H9 (cell line): ENCODE data around the gene AFAP1. TPM values are rescaled to one million over a fixed set of nuclear protein-coding genes. Genes with fewer than 3 reads are reported as not detected.

Experiments
- DNase-seq: peaks from one replicate; pipeline ENCODE4 v3.0.0-alpha.2; 2017
- H2AFZ ChIP-seq: one replicate; pipeline ENCODE4 v1.6.1; 2013; ENCODE audit warnings: mild to moderate bottlenecking, low read length, control low read depth, moderate library complexity
- H2AK5ac ChIP-seq: 2 replicates; pipeline ENCODE4 v1.6.1; 2013; ENCODE audit warnings: low read length, control low read depth, mixed read lengths; ENCODE audit not compliant: insufficient read length
- H2BK120ac ChIP-seq: one replicate; pipeline ENCODE4 v1.6.1; 2013; ENCODE audit warnings: low read depth, mild to moderate bottlenecking, low read length, control low read depth, inconsistent platforms; ENCODE audit not compliant: poor library complexity, severe bottlenecking
- H2BK12ac ChIP-seq: 2 replicates; pipeline ENCODE4 v1.6.1; 2013; ENCODE audit warnings: low read length, control low read depth, mixed read lengths, low read depth; ENCODE audit not compliant: insufficient read length
- H2BK15ac ChIP-seq: 2 replicates; pipeline ENCODE4 v1.6.1; 2013; ENCODE audit warnings: low read depth, low read length, control low read depth
- H2BK20ac ChIP-seq: one replicate; pipeline ENCODE4 v1.6.1; 2013; ENCODE audit warnings: low read depth, mild to moderate bottlenecking, low read length, control low read depth, inconsistent platforms; ENCODE audit not compliant: poor library complexity, severe bottlenecking
- H2BK5ac ChIP-seq: 2 replicates; pipeline ENCODE4 v1.6.1; 2013; ENCODE audit warnings: low read length, control low read depth, mixed read lengths; ENCODE audit not compliant: insufficient read length
- H3K14ac ChIP-seq: 2 replicates; pipeline ENCODE4 v1.6.1; 2013; ENCODE audit warnings: low read length, control low read depth; ENCODE audit not compliant: insufficient read depth
- H3K18ac ChIP-seq: 2 replicates; pipeline ENCODE4 v1.6.1; 2013; ENCODE audit warnings: low read depth, mild to moderate bottlenecking, mixed read lengths, low read length, control low read depth; ENCODE audit not compliant: insufficient read length
- H3K23ac ChIP-seq: 2 replicates; pipeline ENCODE4 v1.6.1; 2013; ENCODE audit warnings: low read length, control low read depth, mixed read lengths, low read depth; ENCODE audit not compliant: insufficient read length
- H3K23me2 ChIP-seq: 2 replicates; pipeline ENCODE4 v1.6.1; 2013; ENCODE audit warnings: low read depth, mild to moderate bottlenecking, mixed read lengths, low read length, control low read depth; ENCODE audit not compliant: insufficient read length, poor library complexity, severe bottlenecking
- H3K27ac ChIP-seq: 2 replicates; pipeline ENCODE4 v1.5.1; 2013; ENCODE audit warnings: low read length, control low read depth, mixed read lengths, low read depth; ENCODE audit not compliant: insufficient read length
- H3K27me3 ChIP-seq: 2 replicates; pipeline ENCODE4 v1.6.1; 2013; ENCODE audit warnings: low read length, control low read depth, inconsistent platforms; ENCODE audit not compliant: insufficient read depth
- H3K4ac ChIP-seq: 2 replicates; pipeline ENCODE4 v1.6.1; 2013; ENCODE audit warnings: low read depth, mild to moderate bottlenecking, control low read depth, inconsistent platforms, low read length, moderate library complexity
- H3K4me1 ChIP-seq: 2 replicates; pipeline ENCODE4 v1.6.1; 2013; ENCODE audit warnings: low read length, control low read depth, inconsistent platforms; ENCODE audit not compliant: insufficient read depth
- H3K4me2 ChIP-seq: 2 replicates; pipeline ENCODE4 v1.6.1; 2013; ENCODE audit warnings: low read length, control low read depth, mixed read lengths; ENCODE audit not compliant: insufficient read length, insufficient read depth
- H3K56ac ChIP-seq: 2 replicates; pipeline ENCODE4 v1.6.1; 2013; ENCODE audit warnings: low read depth, mild to moderate bottlenecking, mixed read lengths, low read length, control low read depth; ENCODE audit not compliant: insufficient read length
- H3K79me1 ChIP-seq: 2 replicates; pipeline ENCODE4 v1.6.1; 2013; ENCODE audit warnings: low read depth, mild to moderate bottlenecking, moderate library complexity, low read length, control low read depth, inconsistent platforms; ENCODE audit not compliant: insufficient read depth, poor library complexity, severe bottlenecking
- H3K79me2 ChIP-seq: 2 replicates; pipeline ENCODE4 v1.6.1; 2013; ENCODE audit warnings: low read length, control low read depth, inconsistent platforms; ENCODE audit not compliant: insufficient read depth
- H3K9ac ChIP-seq: 2 replicates; pipeline ENCODE4 v1.6.1; 2013; ENCODE audit warnings: low read length, control low read depth, mixed read lengths; ENCODE audit not compliant: insufficient read length; ENCODE audit errors: extremely low read depth
- H3K9me3 ChIP-seq: one replicate; pipeline ENCODE4 v1.6.1; 2013; ENCODE audit warnings: low read depth, low read length, inconsistent platforms; ENCODE audit not compliant: control insufficient read depth
- H3T11ph ChIP-seq: one replicate; pipeline ENCODE4 v1.6.1; 2013; ENCODE audit warnings: mild to moderate bottlenecking, low read length, control low read depth, inconsistent platforms
- H4K20me1 ChIP-seq: one replicate; pipeline ENCODE4 v1.6.1; 2013; ENCODE audit not compliant: control insufficient read depth, insufficient read length, insufficient read depth
- H4K5ac ChIP-seq: 2 replicates; pipeline ENCODE4 v1.6.1; 2013; ENCODE audit warnings: low read depth, mild to moderate bottlenecking, mixed read lengths, low read length, control low read depth; ENCODE audit not compliant: insufficient read length
- H4K8ac ChIP-seq: replicated peaks from 2 replicates; pipeline ENCODE4 v1.6.1; 2013; ENCODE audit warnings: low read length, control low read depth, mixed read lengths, low read depth; ENCODE audit not compliant: insufficient read length
- H4K91ac ChIP-seq: 2 replicates; pipeline ENCODE4 v1.6.1; 2013; ENCODE audit warnings: low read depth, mild to moderate bottlenecking, moderate library complexity, mixed read lengths, low read length, control low read depth; ENCODE audit not compliant: insufficient read length
- H3K27ac Mint-ChIP-seq, 3 experiments: 2 replicates in 2 of 3; 3 replicates in 1 of 3; pipeline ENCODE4 v1.8.0; 2020 to 2021; ENCODE audit warnings: mixed read lengths in 3 of 3, mild to moderate bottlenecking in 1 of 3, moderate library complexity in 1 of 3
- H3K27me3 Mint-ChIP-seq: 2 replicates; pipeline ENCODE4 v1.8.0; 2021; ENCODE audit warnings: low read depth, mild to moderate bottlenecking, moderate library complexity, mixed read lengths
- H3K36me3 Mint-ChIP-seq, 3 experiments: 2 replicates in 2 of 3; 3 replicates in 1 of 3; pipeline ENCODE4 v1.8.0; 2020 to 2021; ENCODE audit warnings: low read depth in 3 of 3, mixed read lengths in 3 of 3; ENCODE audit not compliant: insufficient read depth in 1 of 3
- H3K4me1 Mint-ChIP-seq, 2 experiments: 2 replicates each; pipeline ENCODE4 v1.8.0; 2020; ENCODE audit warnings: mixed read lengths in 2 of 2
- H3K4me3 Mint-ChIP-seq, 2 experiments: 2 replicates in 1 of 2; 3 replicates in 1 of 2; pipeline ENCODE4 v1.8.0; 2020 to 2021; ENCODE audit warnings: mild to moderate bottlenecking in 2 of 2, mixed read lengths in 2 of 2, moderate library complexity in 1 of 2
- H3K9me3 Mint-ChIP-seq, 2 experiments: 2 replicates in 1 of 2; 3 replicates in 1 of 2; pipeline ENCODE4 v1.8.0; 2020; ENCODE audit warnings: mild to moderate bottlenecking in 2 of 2, mixed read lengths in 2 of 2, moderate library complexity in 1 of 2
- CTCF ChIP-seq: fragments of 200-600 bp; sonication (generic); conservative IDR thresholded peaks from 3 replicates; pipeline ENCODE4 v1.8.0; 2021; ENCODE audit warnings: antibody characterized with exemption, mild to moderate bottlenecking
- WGBS: extraction: QIAGEN DNeasy Blood & Tissue Kit; methylation state at CpG from one replicate; pipeline ENCODE4 v1.1.7; 2013; ENCODE audit warnings: missing lambda C conversion rate, low lambda C conversion rate, mixed read lengths; ENCODE audit not compliant: insufficient read length; ENCODE audit errors: extremely low coverage; 5-methylcytosine and 5-hydroxymethylcytosine counted together
- total RNA-seq: library from RNA; stranded (reverse); gene quantifications from 2 replicates; pipeline ENCODE4 v1.2.1, GENCODE V29; 2021

The AFAP1 gene
- total RNA-seq, 1 experiment from 2014 or later = 6.5 TPM

DNA sequence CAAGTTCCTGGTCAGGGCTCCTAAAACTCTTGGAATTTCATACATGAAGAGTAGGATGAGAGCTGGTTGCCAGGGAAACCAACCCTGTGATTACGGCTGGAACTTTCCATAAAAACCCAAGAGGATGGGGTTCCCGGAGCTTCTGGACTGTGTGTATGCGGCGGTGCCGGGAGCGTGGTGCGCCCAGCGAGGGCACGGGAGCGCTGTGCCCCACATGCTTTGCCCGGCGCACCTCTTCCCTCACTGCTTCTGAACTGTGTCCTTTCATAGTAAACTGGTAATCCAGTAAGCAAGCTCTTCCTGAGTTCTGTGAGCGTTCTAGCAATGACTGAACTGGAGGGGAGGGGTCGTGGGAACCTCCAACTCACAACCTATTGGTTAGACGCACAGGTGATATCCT is 152.6 kb downstream of the AFAP1 start:
- Histone ChIP-seq H3T11ph (no peak overlapping the region), H4K8ac (no peak overlapping the region), H2AFZ (no peak overlapping the region), H3K23ac (no peak overlapping the region), H4K20me1 (no peaks in the 10 kb centered on the region), H2BK15ac (no peak overlapping the region), H2BK12ac (no peak overlapping the region), H3K4me2 (no peak overlapping the region), H3K14ac (no peak overlapping the region), H3K9ac (no peak overlapping the region), H3K56ac (no peak overlapping the region), H3K9me3 (no peaks in the 10 kb centered on the region), H2AK5ac (no peak overlapping the region), H3K18ac (no peak overlapping the region), H3K23me2 (no peaks in the 10 kb centered on the region), H2BK20ac (no peak overlapping the region), H4K91ac (no peak overlapping the region), H3K27me3 (no peaks in the 10 kb centered on the region), H3K4ac (no peak overlapping the region), H2BK120ac (no peak overlapping the region), H3K79me1 (no peaks in the 10 kb centered on the region), H2BK5ac (no peak overlapping the region), H3K4me1 (no peaks in the 10 kb centered on the region), H3K27ac (no peak overlapping the region), H3K79me2 (no peaks in the 10 kb centered on the region), H4K5ac (no peak overlapping the region)
- Mint-ChIP-seq H3K4me1 (no peaks in the 10 kb centered on the region; a peak in 1 of 4 replicates), H3K36me3 (peaks cover 0 to 8% (median 5%) of the 10 kb centered on the region in 3 experiments; a peak in 3 of 7 replicates), H3K27ac (no peak overlapping the region), H3K27me3 (no peaks in the 10 kb centered on the region), H3K9me3 (no peaks in the 10 kb centered on the region), H3K4me3 (no peak overlapping the region)
- no peak for TF ChIP-seq CTCF
- no peak for DNase-seq
- no CpG with 5 or more reads among the region's 15 CpGs for WGBS
